Activated T-helper 2 cell treated with anti-CD3 and anti-CD28 coated beads, Interferon-gamma antibody, Interleukin-2, Interleukin-4, amounts not matched to agents 10 μg/mL and 5 μg/mL and 100 μg/mL, durations not matched to agents 14 hours and 24 hours and 36 hours (primary cell): ENCODE results near the gene VCAN. TPM values are rescaled to one million over a fixed set of nuclear protein-coding genes. Genes with fewer than 3 reads are reported as not detected.

Source experiments
- DNase-seq: peaks from one replicate; pipeline ENCODE4 v3.0.0; 2021; ENCODE audit warnings: low spot score
- H3K27ac Mint-ChIP-seq: one replicate; pipeline ENCODE4 v1.8.0; 2021; ENCODE audit warnings: mixed read lengths
- H3K27me3 Mint-ChIP-seq: one replicate; pipeline ENCODE4 v1.8.0; 2021; ENCODE audit warnings: low read depth, mixed read lengths
- H3K36me3 Mint-ChIP-seq: one replicate; pipeline ENCODE4 v1.8.0; 2021; ENCODE audit warnings: low read depth, mixed read lengths
- H3K4me1 Mint-ChIP-seq: one replicate; pipeline ENCODE4 v1.8.0; 2021; ENCODE audit warnings: low read depth, mixed read lengths
- H3K4me3 Mint-ChIP-seq: one replicate; pipeline ENCODE4 v1.8.0; 2021; ENCODE audit warnings: low read depth, mild to moderate bottlenecking, moderate library complexity, mixed read lengths
- H3K9me3 Mint-ChIP-seq: one replicate; pipeline ENCODE4 v1.8.0; 2021; ENCODE audit warnings: mixed read lengths
- intact Hi-C: fragments of 100-400 bp; cut with micrococcal nuclease; formaldehyde crosslinking; loops from one replicate; pipeline ENCODE4 v1.15.1; 2023
- total RNA-seq: library from RNA; stranded (reverse); gene quantifications from 2 replicates; pipeline ENCODE4 v1.2.3, GENCODE V29; 2022

The VCAN gene
- total RNA-seq, 1 donor from 2014 or later: not detected

GRCh38 chr5:83530193-83530592 is 58.6 kb downstream of the VCAN start:
- DNase-seq: no peak
- Mint-ChIP-seq H3K4me3 (no peak overlapping the region), H3K27me3 (peaks cover 3% of the 10 kb centered on the region), H3K9me3 (no peaks in the 10 kb centered on the region), H3K4me1 (no peaks in the 10 kb centered on the region), H3K36me3 (no peaks in the 10 kb centered on the region), H3K27ac (no peak overlapping the region)
- intact Hi-C loops: no loop called here

GRCh38 chr5:83531661-83532060 is 60.1 kb downstream of the VCAN start:
- no peak for DNase-seq
- intact Hi-C loops: no loop called here
- Mint-ChIP-seq H3K9me3 (no peaks in the 10 kb centered on the region), H3K36me3 (no peaks in the 10 kb centered on the region), H3K27me3 (peaks cover 3% of the 10 kb centered on the region), H3K27ac (no peak overlapping the region), H3K4me1 (no peaks in the 10 kb centered on the region), H3K4me3 (no peak overlapping the region)

- H3K27ac Mint-ChIP-seq: peak overlapping the region; percentile 15
- no peaks in the 10 kb centered on the region for H3K36me3 Mint-ChIP-seq
- H3K27me3 Mint-ChIP-seq: peaks cover under 1% of the 10 kb centered on the region
- H3K4me1 Mint-ChIP-seq: peaks cover 6% of the 10 kb centered on the region
- intact Hi-C loops: no loop called here
- DNase-seq: no peak
- H3K9me3 Mint-ChIP-seq: no peaks in the 10 kb centered on the region
- H3K4me3 Mint-ChIP-seq: no peak overlapping the region
Observed at GRCh38 chr5:83538786-83539462, 67.4 kb downstream of the VCAN start.

- Mint-ChIP-seq H3K27me3 (peaks cover 1% of the 10 kb centered on the region), H3K4me3 (no peak overlapping the region), H3K9me3 (no peaks in the 10 kb centered on the region), H3K27ac (peak overlapping the region; percentile 15), H3K4me1 (peaks cover 6% of the 10 kb centered on the region), H3K36me3 (no peaks in the 10 kb centered on the region)
- DNase-seq: no peak
- intact Hi-C loops: no loop called here
Observed at GRCh38 chr5:83539463-83539790, 67.9 kb downstream of the VCAN start.

GRCh38 chr5:83540105-83540504 is 68.6 kb downstream of the VCAN start:
- no peaks in the 10 kb centered on the region for H3K9me3 Mint-ChIP-seq
- no peak overlapping the region for H3K4me3 Mint-ChIP-seq
- intact Hi-C loops: no loop called here
- DNase-seq: no peak
- no peak overlapping the region for H3K27ac Mint-ChIP-seq
- no peaks in the 10 kb centered on the region for H3K36me3 Mint-ChIP-seq
- peaks cover 6% of the 10 kb centered on the region for H3K4me1 Mint-ChIP-seq
- H3K27me3 Mint-ChIP-seq: peaks cover 1% of the 10 kb centered on the region

- H3K27ac Mint-ChIP-seq: no peak overlapping the region
- H3K27me3 Mint-ChIP-seq: peaks cover 1% of the 10 kb centered on the region
- intact Hi-C loops: no loop called here
- H3K36me3 Mint-ChIP-seq: no peaks in the 10 kb centered on the region
- no peak for DNase-seq
- no peaks in the 10 kb centered on the region for H3K9me3 Mint-ChIP-seq
- peaks cover 6% of the 10 kb centered on the region for H3K4me1 Mint-ChIP-seq
- no peak overlapping the region for H3K4me3 Mint-ChIP-seq
Observed at GRCh38 chr5:83540783-83541182, 69.2 kb downstream of the VCAN start.

- no peak overlapping the region for H3K27ac Mint-ChIP-seq
- intact Hi-C loops: no loop called here
- H3K9me3 Mint-ChIP-seq: no peaks in the 10 kb centered on the region
- peaks cover 3% of the 10 kb centered on the region for H3K27me3 Mint-ChIP-seq
- no peaks in the 10 kb centered on the region for H3K36me3 Mint-ChIP-seq
- H3K4me3 Mint-ChIP-seq: no peak overlapping the region
- no peak for DNase-seq
- H3K4me1 Mint-ChIP-seq: peaks cover 6% of the 10 kb centered on the region
Observed at GRCh38 chr5:83542839-83543238, 71.3 kb downstream of the VCAN start.

- no peak overlapping the region for H3K27ac Mint-ChIP-seq
- H3K36me3 Mint-ChIP-seq: no peaks in the 10 kb centered on the region
- intact Hi-C loops: no loop called here
- H3K9me3 Mint-ChIP-seq: no peaks in the 10 kb centered on the region
- peaks cover 3% of the 10 kb centered on the region for H3K27me3 Mint-ChIP-seq
- H3K4me1 Mint-ChIP-seq: peaks cover 6% of the 10 kb centered on the region
- no peak for DNase-seq
- no peak overlapping the region for H3K4me3 Mint-ChIP-seq
Observed at GRCh38 chr5:83543898-83544297, 72.4 kb downstream of the VCAN start.

- no peak for DNase-seq
- Mint-ChIP-seq H3K27ac (no peak overlapping the region), H3K4me3 (no peak overlapping the region), H3K27me3 (peaks cover 3% of the 10 kb centered on the region), H3K36me3 (no peaks in the 10 kb centered on the region), H3K9me3 (no peaks in the 10 kb centered on the region), H3K4me1 (no peaks in the 10 kb centered on the region)
- intact Hi-C loops: no loop called here
Observed at GRCh38 chr5:83547161-83547560, 75.6 kb downstream of the VCAN start.

GRCh38 chr5:83547889-83548288 is 76.3 kb downstream of the VCAN start:
- DNase-seq: no peak
- no peak overlapping the region for H3K4me3 Mint-ChIP-seq
- no peaks in the 10 kb centered on the region for H3K36me3 Mint-ChIP-seq
- intact Hi-C loops: no loop called here
- H3K4me1 Mint-ChIP-seq: no peaks in the 10 kb centered on the region
- H3K27ac Mint-ChIP-seq: no peak overlapping the region
- peaks cover 3% of the 10 kb centered on the region for H3K27me3 Mint-ChIP-seq
- H3K9me3 Mint-ChIP-seq: no peaks in the 10 kb centered on the region

- intact Hi-C loops: no loop called here
- Mint-ChIP-seq H3K36me3 (no peaks in the 10 kb centered on the region), H3K4me3 (no peak overlapping the region), H3K27ac (no peak overlapping the region), H3K9me3 (no peaks in the 10 kb centered on the region), H3K27me3 (peaks cover 3% of the 10 kb centered on the region), H3K4me1 (no peaks in the 10 kb centered on the region)
- no peak for DNase-seq
Observed at GRCh38 chr5:83548581-83548980, 77.0 kb downstream of the VCAN start.

GRCh38 chr5:83549076-83549475 is 77.5 kb downstream of the VCAN start:
- H3K27ac Mint-ChIP-seq: no peak overlapping the region
- no peaks in the 10 kb centered on the region for H3K4me1 Mint-ChIP-seq
- intact Hi-C loops: no loop called here
- DNase-seq: no peak
- no peak overlapping the region for H3K4me3 Mint-ChIP-seq
- H3K36me3 Mint-ChIP-seq: no peaks in the 10 kb centered on the region
- no peaks in the 10 kb centered on the region for H3K9me3 Mint-ChIP-seq
- peaks cover 2% of the 10 kb centered on the region for H3K27me3 Mint-ChIP-seq

GRCh38 chr5:83549674-83550073 is 78.1 kb downstream of the VCAN start:
- no peak overlapping the region for H3K27ac Mint-ChIP-seq
- no peak overlapping the region for H3K4me3 Mint-ChIP-seq
- no peaks in the 10 kb centered on the region for H3K36me3 Mint-ChIP-seq
- DNase-seq: no peak
- H3K9me3 Mint-ChIP-seq: no peaks in the 10 kb centered on the region
- intact Hi-C loops: no loop called here
- H3K4me1 Mint-ChIP-seq: no peaks in the 10 kb centered on the region
- peaks cover 2% of the 10 kb centered on the region for H3K27me3 Mint-ChIP-seq

- no peaks in the 10 kb centered on the region for H3K9me3 Mint-ChIP-seq
- peaks cover 1% of the 10 kb centered on the region for H3K27me3 Mint-ChIP-seq
- H3K36me3 Mint-ChIP-seq: no peaks in the 10 kb centered on the region
- intact Hi-C loops: no loop called here
- H3K27ac Mint-ChIP-seq: no peak overlapping the region
- no peak for DNase-seq
- H3K4me1 Mint-ChIP-seq: no peaks in the 10 kb centered on the region
- no peak overlapping the region for H3K4me3 Mint-ChIP-seq
Observed at GRCh38 chr5:83551821-83552220, 80.3 kb downstream of the VCAN start.
